WERI-Rb-1 (cell line): ENCODE results near the gene TTI1.

Experiments
- DNase-seq: peaks from one replicate; pipeline ENCODE4 v3.0.0-alpha.2; 2020
- H3K27ac ChIP-seq: fragments of 250-450 bp; sonication (Bioruptor Pico); 2 replicates; pipeline ENCODE4 v1.5.1; 2020; ENCODE audit warnings: mild to moderate bottlenecking, moderate library complexity
- H3K27me3 ChIP-seq: fragments of 250-450 bp; sonication (Bioruptor Pico); 2 replicates; pipeline ENCODE4 v1.5.1; 2021; ENCODE audit warnings: mild to moderate bottlenecking, low read depth, moderate library complexity; ENCODE audit not compliant: insufficient read depth, severe bottlenecking
- H3K36me3 ChIP-seq: fragments of 250-450 bp; sonication (Bioruptor Pico); 2 replicates; pipeline ENCODE4 v1.5.1; 2020; ENCODE audit warnings: mild to moderate bottlenecking, moderate library complexity
- H3K4me3 ChIP-seq: 2 replicates; pipeline ENCODE4 v1.5.1; 2011; ENCODE audit warnings: low read depth, mild to moderate bottlenecking, control low read depth, low read length
- H3K9me3 ChIP-seq: fragments of 250-450 bp; sonication (Bioruptor Pico); 2 replicates; pipeline ENCODE4 v1.5.1; 2021; ENCODE audit warnings: mild to moderate bottlenecking, moderate library complexity; ENCODE audit not compliant: severe bottlenecking
- CTCF ChIP-seq: IDR thresholded peaks from 2 replicates; pipeline ENCODE4 v1.5.1; 2011; ENCODE audit warnings: low read depth, mild to moderate bottlenecking, control low read depth, inconsistent platforms, low read length

The TTI1 gene

GRCh38 chr20:37936041-37936440, 97.2 kb downstream of the TTI1 start:
- Histone ChIP-seq H3K27ac (peak overlapping the region; percentile 31), H3K4me3 (no peak overlapping the region), H3K9me3 (no peaks in the 10 kb centered on the region), H3K27me3 (no peaks in the 10 kb centered on the region), H3K36me3 (no peaks in the 10 kb centered on the region)
- no peak for TF ChIP-seq CTCF
- no peak for DNase-seq

GRCh38 chr20:37935435-37935834, 97.8 kb downstream of the TTI1 start:
- peak overlapping the region; percentile 31 for H3K27ac ChIP-seq
- no peaks in the 10 kb centered on the region for H3K9me3 ChIP-seq
- no peaks in the 10 kb centered on the region for H3K27me3 ChIP-seq
- no peak for TF ChIP-seq CTCF
- peak; percentile 89 for DNase-seq
- no peaks in the 10 kb centered on the region for H3K36me3 ChIP-seq
- no peak overlapping the region for H3K4me3 ChIP-seq

- Histone ChIP-seq H3K4me3 (no peak overlapping the region), H3K27ac (peak overlapping the region; percentile 16; the same call in 1 of the 2 replicates), H3K36me3 (no peaks in the 10 kb centered on the region), H3K9me3 (no peaks in the 10 kb centered on the region), H3K27me3 (no peaks in the 10 kb centered on the region)
- no peak for DNase-seq
- TF ChIP-seq CTCF: no peak
Measured at GRCh38 chr20:37934634-37935375, 98.5 kb downstream of the TTI1 start.

GRCh38 chr20:37933786-37934633, 99.2 kb downstream of the TTI1 start:
- Histone ChIP-seq H3K36me3 (no peaks in the 10 kb centered on the region), H3K27me3 (no peaks in the 10 kb centered on the region), H3K4me3 (no peak overlapping the region), H3K27ac (no peak overlapping the region), H3K9me3 (no peaks in the 10 kb centered on the region)
- TF ChIP-seq CTCF: no peak
- no peak for DNase-seq
